GM12874 (cell line): Measurements from ENCODE around the gene ATMIN.

Source experiments
- TF ChIP-seq, protein P1 (sequence below): IDR thresholded peaks from 2 replicates; pipeline ENCODE4 v1.5.1; 2011; ENCODE audit warnings: low read depth, mild to moderate bottlenecking, control low read depth, low read length, moderate library complexity; ENCODE audit not compliant: insufficient read depth

ATMIN gene

DNA sequence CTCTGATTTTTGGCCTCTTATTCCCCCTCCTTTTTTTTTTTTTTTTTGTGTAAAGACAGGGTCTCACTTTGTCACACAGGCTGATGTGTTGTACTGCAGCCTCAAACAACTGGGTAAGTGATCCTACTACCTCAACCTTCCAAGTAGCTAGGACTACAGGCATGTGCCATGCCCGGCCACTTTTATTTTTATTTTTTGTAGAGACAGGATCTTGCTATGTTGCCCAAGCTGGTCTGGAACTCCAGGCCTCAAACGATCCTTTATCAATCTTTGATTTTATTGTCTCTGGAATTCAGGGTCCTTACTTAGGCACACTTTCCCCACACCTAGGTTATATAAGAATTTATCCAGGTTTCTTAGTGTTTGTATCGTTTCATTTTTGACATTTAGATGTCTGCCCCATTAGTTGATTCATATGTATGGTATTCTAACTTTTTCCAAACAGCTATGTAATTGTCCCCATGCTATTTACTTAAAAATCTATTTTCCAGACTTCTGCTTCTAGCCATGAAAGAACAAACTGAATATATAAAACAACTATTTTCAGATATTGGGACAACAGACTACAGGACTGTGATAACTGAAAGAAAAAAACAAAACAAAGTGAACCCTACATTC, 42.9 kb upstream of the ATMIN start:
- TF ChIP-seq, protein P1, sequence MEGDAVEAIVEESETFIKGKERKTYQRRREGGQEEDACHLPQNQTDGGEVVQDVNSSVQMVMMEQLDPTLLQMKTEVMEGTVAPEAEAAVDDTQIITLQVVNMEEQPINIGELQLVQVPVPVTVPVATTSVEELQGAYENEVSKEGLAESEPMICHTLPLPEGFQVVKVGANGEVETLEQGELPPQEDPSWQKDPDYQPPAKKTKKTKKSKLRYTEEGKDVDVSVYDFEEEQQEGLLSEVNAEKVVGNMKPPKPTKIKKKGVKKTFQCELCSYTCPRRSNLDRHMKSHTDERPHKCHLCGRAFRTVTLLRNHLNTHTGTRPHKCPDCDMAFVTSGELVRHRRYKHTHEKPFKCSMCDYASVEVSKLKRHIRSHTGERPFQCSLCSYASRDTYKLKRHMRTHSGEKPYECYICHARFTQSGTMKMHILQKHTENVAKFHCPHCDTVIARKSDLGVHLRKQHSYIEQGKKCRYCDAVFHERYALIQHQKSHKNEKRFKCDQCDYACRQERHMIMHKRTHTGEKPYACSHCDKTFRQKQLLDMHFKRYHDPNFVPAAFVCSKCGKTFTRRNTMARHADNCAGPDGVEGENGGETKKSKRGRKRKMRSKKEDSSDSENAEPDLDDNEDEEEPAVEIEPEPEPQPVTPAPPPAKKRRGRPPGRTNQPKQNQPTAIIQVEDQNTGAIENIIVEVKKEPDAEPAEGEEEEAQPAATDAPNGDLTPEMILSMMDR: no peak

DNA sequence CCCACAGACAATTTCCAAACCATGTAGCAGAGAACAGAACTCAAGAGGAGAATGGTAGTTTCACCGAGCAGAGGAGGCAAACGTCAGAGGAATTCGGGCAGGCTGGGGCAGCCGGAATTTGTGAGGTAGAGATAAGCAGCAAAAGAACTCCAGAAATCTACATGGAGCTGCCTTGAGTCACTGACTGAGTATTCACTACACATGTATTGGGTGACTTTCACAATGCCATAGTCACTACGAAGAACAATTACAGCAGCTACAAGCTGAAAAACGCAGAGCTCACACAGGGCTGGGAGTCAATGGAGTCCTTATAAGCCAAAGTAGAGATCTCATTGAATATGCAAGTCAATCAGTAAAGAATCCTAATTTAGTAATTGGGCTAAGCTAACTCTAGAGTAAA, 42.3 kb upstream of the ATMIN start:
- TF ChIP-seq, protein P1: no peak

DNA sequence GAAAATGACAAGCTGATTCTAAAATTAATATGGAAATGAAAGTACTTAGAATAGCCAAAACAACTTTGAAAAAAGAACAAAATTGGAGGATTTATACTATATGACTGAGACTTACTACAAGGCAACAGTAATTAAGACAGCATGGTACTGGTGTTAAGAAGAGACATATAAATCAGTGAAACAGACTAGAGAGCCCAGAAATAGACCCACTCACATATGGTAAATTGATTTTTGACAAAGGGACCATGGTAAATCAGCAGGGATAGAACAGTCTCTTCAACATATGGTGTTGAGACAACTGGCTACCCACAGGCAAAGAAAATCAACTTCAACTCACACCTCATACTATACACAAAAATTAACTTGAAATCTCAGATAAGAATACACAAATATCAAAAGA, 41.8 kb upstream of the ATMIN start:
- TF ChIP-seq, protein P1: no peak

DNA sequence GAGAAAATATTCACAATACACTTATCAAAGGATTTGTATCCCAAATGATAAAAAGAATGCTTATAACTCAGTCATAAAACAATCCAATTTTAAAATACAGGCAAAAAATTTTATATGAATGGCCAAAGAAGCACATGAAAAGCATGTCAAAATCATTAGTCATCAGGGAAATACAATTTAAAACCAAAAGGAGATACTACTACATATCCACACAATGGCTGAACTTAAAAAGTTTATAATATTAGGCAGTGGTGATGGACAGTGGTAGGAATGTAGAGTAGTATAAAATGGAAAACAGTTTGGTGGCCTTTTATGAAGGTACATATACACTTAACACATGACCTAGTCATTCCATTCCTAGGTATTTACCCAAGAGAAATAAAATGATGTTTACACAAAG, 41.2 kb upstream of the ATMIN start:
- TF ChIP-seq, protein P1: no peak

DNA sequence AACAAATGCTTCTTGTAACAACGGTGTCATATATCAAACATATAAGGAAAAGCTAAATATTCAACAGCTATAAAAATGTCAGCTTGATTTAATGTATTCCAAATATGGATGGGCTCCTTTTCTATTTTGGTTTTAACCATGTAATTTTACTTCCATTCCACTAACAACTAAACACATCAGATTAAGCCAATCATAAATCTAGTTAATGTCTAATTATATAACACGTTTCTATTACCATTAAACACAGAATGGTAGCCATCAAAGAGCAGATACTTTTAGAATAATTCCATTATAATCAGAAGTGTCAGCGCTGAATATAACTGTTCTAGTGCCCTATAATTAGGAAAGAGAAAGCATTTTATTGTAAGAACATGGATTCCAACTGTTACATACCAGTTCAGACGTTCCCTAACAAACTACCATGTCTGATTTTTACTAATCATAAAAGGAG, 38.9 kb upstream of the ATMIN start:
- TF ChIP-seq, protein P1: no peak

DNA sequence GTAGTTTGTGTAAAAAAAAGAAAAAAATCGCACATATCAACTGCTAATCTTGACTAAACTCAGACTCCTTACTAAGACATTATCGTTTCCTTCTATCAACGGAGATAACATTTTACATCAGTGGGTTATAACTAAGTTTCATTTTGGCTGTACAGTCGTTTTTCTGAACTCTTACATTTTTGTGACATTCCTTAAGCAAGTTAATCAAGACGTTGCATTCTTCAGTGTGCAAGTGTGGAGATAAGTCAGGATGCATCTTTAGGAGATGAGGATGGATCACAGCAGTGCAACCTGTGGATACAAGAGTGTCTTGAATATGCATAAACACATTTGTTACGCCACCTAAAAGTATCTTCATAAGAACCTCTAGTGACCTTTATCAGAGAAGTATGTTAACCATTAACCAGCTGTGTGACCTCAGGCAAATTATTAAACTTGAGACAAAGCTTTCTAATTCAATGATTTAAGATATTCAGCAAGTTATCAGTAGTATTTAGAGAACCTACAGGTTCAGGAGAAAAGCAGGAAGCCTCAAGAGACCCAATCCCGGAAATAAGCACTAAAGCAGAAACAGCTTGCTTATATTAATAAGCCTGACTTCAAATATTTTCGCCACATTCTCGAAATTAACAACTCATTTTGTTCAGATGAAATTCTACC, 38.4 kb upstream of the ATMIN start:
- TF ChIP-seq, protein P1: no peak

DNA sequence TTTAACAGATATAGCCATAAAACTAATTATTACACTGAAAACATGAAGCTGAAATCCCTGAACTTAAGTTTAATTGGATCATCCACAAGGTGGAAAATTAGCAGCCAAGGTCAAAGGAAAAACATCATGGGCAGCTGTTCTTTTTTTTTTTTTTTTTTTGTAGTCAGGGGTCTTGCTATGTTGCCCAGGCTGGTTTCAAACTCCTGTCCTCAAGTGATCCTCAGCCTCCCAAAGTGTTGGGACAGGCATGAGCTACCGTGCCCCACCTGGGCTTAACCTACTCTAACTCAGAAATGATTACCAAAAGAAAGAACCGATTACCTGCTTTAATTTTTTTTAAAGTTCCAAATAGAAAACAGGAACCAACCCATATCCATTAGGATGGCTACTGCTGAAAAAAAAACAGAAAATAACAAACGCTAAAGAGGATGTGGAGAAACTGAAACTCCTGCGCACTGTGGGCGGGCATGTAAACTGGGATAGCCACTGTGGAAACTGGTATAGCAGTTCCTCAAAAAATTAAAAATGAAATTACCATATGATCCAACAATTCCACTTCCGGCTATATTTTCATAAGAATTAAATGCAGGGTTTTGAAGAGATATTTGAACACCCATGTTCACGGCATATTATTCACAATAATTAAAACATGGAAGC, 37.5 kb upstream of the ATMIN start:
- TF ChIP-seq, protein P1: no peak
